Mesendoderm (in vitro differentiated cells): Measurements from ENCODE around the gene RALGAPA2.

Source experiments
- DNase-seq: peaks from one replicate; pipeline ENCODE4 v3.0.0; 2013
- H2AK5ac ChIP-seq: 2 replicates; pipeline ENCODE4 v1.6.1; 2013; ENCODE audit warnings: low read length, inconsistent platforms
- H2BK120ac ChIP-seq: 2 replicates; pipeline ENCODE4 v1.6.1; 2013; ENCODE audit warnings: low read depth, mild to moderate bottlenecking, low read length, moderate library complexity, mixed read lengths
- H2BK15ac ChIP-seq: replicated peaks from 2 replicates; pipeline ENCODE4 v1.6.1; 2013; ENCODE audit warnings: low read depth, mild to moderate bottlenecking, moderate library complexity
- H2BK5ac ChIP-seq: 2 replicates; pipeline ENCODE4 v1.6.1; 2013; ENCODE audit warnings: low read length, inconsistent platforms
- H3K18ac ChIP-seq: 2 replicates; pipeline ENCODE4 v1.6.1; 2013; ENCODE audit warnings: mild to moderate bottlenecking, low read length, mixed read lengths
- H3K23ac ChIP-seq: one replicate; pipeline ENCODE4 v1.6.1; 2013; ENCODE audit warnings: low read length
- H3K27ac ChIP-seq: 2 replicates; pipeline ENCODE4 v1.5.1; 2013; ENCODE audit warnings: low read depth, mild to moderate bottlenecking, inconsistent platforms, low read length, moderate library complexity
- H3K27me3 ChIP-seq: 2 replicates; pipeline ENCODE4 v1.6.1; 2013; ENCODE audit warnings: low read length, control low read depth, mild to moderate bottlenecking, inconsistent platforms; ENCODE audit not compliant: insufficient read depth, poor library complexity
- H3K36me3 ChIP-seq: 2 replicates; pipeline ENCODE4 v1.6.1; 2013; ENCODE audit warnings: low read length, inconsistent platforms; ENCODE audit not compliant: control insufficient read depth, insufficient read depth
- H3K4ac ChIP-seq: one replicate; pipeline ENCODE4 v1.6.1; 2013; ENCODE audit warnings: low read depth, mild to moderate bottlenecking, low read length, moderate library complexity
- H3K4me1 ChIP-seq: 2 replicates; pipeline ENCODE4 v1.6.1; 2013; ENCODE audit warnings: low read depth, low read length, inconsistent platforms; ENCODE audit not compliant: control insufficient read depth
- H3K4me2 ChIP-seq: 2 replicates; pipeline ENCODE4 v1.6.1; 2013; ENCODE audit warnings: low read length
- H3K4me3 ChIP-seq: 2 replicates; pipeline ENCODE4 v1.5.1; 2013; ENCODE audit warnings: mild to moderate bottlenecking, low read length
- H3K56ac ChIP-seq: one replicate; pipeline ENCODE4 v1.6.1; 2013; ENCODE audit warnings: low read length
- H3K79me1 ChIP-seq: 2 replicates; pipeline ENCODE4 v1.6.1; 2013; ENCODE audit warnings: low read length, inconsistent platforms
- H3K79me2 ChIP-seq: 2 replicates; pipeline ENCODE4 v1.6.1; 2013; ENCODE audit warnings: mild to moderate bottlenecking, low read length; ENCODE audit not compliant: control insufficient read depth, insufficient read depth
- H3K9ac ChIP-seq: 2 replicates; pipeline ENCODE4 v1.6.1; 2013; ENCODE audit warnings: low read length, inconsistent platforms
- H4K5ac ChIP-seq: one replicate; pipeline ENCODE4 v1.6.1; 2013; ENCODE audit warnings: low read length
- H4K8ac ChIP-seq: one replicate; pipeline ENCODE4 v1.6.1; 2013; ENCODE audit warnings: low read depth, mild to moderate bottlenecking, control low read depth, low read length, moderate library complexity
- WGBS: extraction: QIAGEN DNeasy Blood & Tissue Kit; methylation state at CpG from one replicate; pipeline ENCODE4 v1.1.7; 2013; ENCODE audit warnings: low lambda C conversion rate, missing lambda C conversion rate; ENCODE audit not compliant: insufficient coverage; ENCODE audit errors: extremely low coverage; 5-methylcytosine and 5-hydroxymethylcytosine counted together

Gene RALGAPA2

DNA sequence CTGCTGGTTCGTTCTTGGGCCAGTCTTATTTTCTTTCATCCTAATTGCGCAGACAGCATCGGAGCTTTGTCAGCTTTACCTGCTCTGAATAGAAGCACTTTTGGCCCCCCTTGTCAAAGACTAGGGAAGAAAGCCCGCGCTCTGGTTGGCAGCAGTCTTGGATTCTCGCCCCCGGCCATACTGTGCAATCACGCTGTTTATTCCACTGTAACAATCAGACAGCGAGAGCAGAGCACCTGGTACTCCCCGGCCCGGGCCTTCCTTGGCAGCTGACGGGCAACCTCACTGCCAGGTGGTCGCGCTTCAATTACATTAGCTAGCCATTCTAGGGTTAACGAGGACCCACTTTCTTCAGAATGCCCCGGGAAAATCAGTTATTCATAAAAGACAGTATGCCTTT is 272.0 kb downstream of the RALGAPA2 start:
- H2BK120ac ChIP-seq: no peak overlapping the region
- no CpG with 5 or more reads among the region's 16 CpGs for WGBS
- H3K4me2 ChIP-seq: no peak overlapping the region
- no peak overlapping the region for H3K4ac ChIP-seq
- no peaks in the 10 kb centered on the region for H3K27me3 ChIP-seq
- H3K4me1 ChIP-seq: no peaks in the 10 kb centered on the region
- DNase-seq: no peak
- no peaks in the 10 kb centered on the region for H3K79me2 ChIP-seq
- H2AK5ac ChIP-seq: no peak overlapping the region
- no peak overlapping the region for H3K27ac ChIP-seq
- no peak overlapping the region for H3K18ac ChIP-seq
- no peak overlapping the region for H2BK5ac ChIP-seq
- no peak overlapping the region for H2BK15ac ChIP-seq
- no peak overlapping the region for H3K4me3 ChIP-seq
- H3K56ac ChIP-seq: no peak overlapping the region
- H4K5ac ChIP-seq: no peak overlapping the region
- no peaks in the 10 kb centered on the region for H3K79me1 ChIP-seq
- no peak overlapping the region for H3K23ac ChIP-seq
- no peak overlapping the region for H3K9ac ChIP-seq
- H4K8ac ChIP-seq: no peak overlapping the region
- H3K36me3 ChIP-seq: no peaks in the 10 kb centered on the region

DNA sequence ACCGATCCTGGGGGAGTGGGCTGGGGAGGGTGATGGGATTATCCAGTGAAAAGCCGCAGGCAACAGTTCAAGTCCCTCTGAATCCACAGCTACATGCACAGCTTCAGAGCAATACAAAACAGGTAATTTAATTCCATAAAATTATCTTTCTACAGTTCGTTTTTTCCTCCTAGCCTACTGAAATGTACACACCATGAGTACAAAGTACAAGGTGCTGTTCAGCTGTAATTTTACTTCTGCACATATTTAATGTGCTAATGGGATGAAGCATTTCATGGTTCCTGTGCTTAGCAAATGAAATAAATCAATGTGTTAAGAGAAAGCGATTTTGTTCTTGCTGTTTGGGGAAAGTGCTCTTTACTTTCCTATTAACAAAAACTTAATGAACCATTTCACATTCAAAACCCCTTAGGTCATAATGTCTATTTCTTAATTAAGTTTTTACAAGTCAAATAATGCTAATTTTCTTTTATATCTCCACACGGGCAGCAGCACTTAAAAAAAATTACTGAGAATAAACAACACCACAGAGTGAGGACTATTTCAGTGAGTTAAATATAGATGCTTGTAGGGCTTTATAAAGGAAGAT is 272.7 kb downstream of the RALGAPA2 start:
- Histone ChIP-seq H3K4me1 (no peaks in the 10 kb centered on the region), H3K27ac (no peak overlapping the region), H3K27me3 (no peaks in the 10 kb centered on the region), H3K56ac (no peak overlapping the region), H4K5ac (no peak overlapping the region), H3K9ac (no peak overlapping the region), H2BK15ac (no peak overlapping the region), H3K79me2 (no peaks in the 10 kb centered on the region), H3K79me1 (no peaks in the 10 kb centered on the region), H2BK120ac (no peak overlapping the region), H3K23ac (no peak overlapping the region), H3K4me2 (no peak overlapping the region), H2BK5ac (no peak overlapping the region), H3K18ac (no peak overlapping the region), H4K8ac (no peak overlapping the region), H3K36me3 (no peaks in the 10 kb centered on the region), H3K4ac (no peak overlapping the region), H3K4me3 (no peak overlapping the region), H2AK5ac (no peak overlapping the region)
- no CpG with 5 or more reads among the region's 5 CpGs for WGBS
- DNase-seq: no peak

DNA sequence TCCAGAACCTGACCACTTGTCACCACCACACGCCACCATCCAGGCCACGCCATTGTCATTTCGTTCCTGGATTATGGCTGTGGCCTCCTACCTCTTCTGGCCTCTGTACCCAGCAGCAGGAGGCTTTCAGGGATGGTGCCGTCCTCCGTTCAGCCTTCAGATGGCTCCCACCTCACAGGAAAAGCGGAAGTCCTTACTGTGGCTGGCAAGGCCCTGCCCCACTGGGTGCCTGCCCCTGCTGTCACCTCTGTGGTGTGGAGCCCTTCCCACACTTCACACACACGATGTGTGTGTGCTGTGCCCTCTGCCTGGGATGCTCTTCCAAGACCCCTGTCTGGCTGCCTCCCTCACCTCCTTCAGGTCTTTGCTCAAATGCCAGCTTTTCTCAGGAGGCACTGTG is 275.1 kb downstream of the RALGAPA2 start:
- no peaks in the 10 kb centered on the region for H3K79me2 ChIP-seq
- no peak overlapping the region for H3K27ac ChIP-seq
- H2BK15ac ChIP-seq: no peak overlapping the region
- H3K36me3 ChIP-seq: no peaks in the 10 kb centered on the region
- H4K8ac ChIP-seq: no peak overlapping the region
- no peak overlapping the region for H3K9ac ChIP-seq
- H2BK120ac ChIP-seq: no peak overlapping the region
- H3K23ac ChIP-seq: no peak overlapping the region
- DNase-seq: no peak
- no peak overlapping the region for H2BK5ac ChIP-seq
- H4K5ac ChIP-seq: no peak overlapping the region
- no peak overlapping the region for H3K4me2 ChIP-seq
- no peak overlapping the region for H3K56ac ChIP-seq
- H3K4ac ChIP-seq: no peak overlapping the region
- H3K27me3 ChIP-seq: no peaks in the 10 kb centered on the region
- WGBS: no CpG with 5 or more reads among the region's 7 CpGs
- H3K4me1 ChIP-seq: no peaks in the 10 kb centered on the region
- H3K79me1 ChIP-seq: no peaks in the 10 kb centered on the region
- no peak overlapping the region for H3K4me3 ChIP-seq
- no peak overlapping the region for H2AK5ac ChIP-seq
- no peak overlapping the region for H3K18ac ChIP-seq

DNA sequence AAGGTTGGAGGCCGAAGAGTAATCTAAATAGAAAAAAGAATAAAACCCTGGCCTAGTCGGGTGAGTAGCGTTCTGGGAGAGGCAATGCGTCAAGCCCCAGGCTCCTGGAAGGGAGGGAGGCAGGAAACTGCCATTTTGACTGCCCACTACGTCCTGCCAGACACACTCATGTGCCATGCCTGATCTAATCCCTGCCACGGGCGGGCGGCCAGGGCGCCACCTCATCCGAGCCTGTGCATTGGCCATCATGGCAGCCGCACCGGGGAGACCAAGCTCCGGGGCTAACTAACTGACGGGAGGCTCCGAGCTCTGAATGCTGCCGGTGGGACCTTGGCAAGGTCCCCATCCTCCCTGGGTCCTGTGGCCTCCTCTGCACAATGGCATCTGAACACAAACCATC is 275.8 kb downstream of the RALGAPA2 start:
- Histone ChIP-seq H3K27ac (no peak overlapping the region), H3K4me3 (no peak overlapping the region), H3K56ac (no peak overlapping the region), H3K23ac (no peak overlapping the region), H3K4me2 (no peak overlapping the region), H3K18ac (no peak overlapping the region), H4K5ac (no peak overlapping the region), H3K4me1 (no peaks in the 10 kb centered on the region), H2BK5ac (no peak overlapping the region), H3K27me3 (no peaks in the 10 kb centered on the region), H3K36me3 (no peaks in the 10 kb centered on the region), H2BK15ac (no peak overlapping the region), H3K79me2 (no peaks in the 10 kb centered on the region), H2BK120ac (no peak overlapping the region), H3K79me1 (no peaks in the 10 kb centered on the region), H3K9ac (no peak overlapping the region), H4K8ac (no peak overlapping the region), H3K4ac (no peak overlapping the region), H2AK5ac (no peak overlapping the region)
- no peak for DNase-seq
- whole genome bisulfite sequencing: no CpG with 5 or more reads among the region's 16 CpGs

DNA sequence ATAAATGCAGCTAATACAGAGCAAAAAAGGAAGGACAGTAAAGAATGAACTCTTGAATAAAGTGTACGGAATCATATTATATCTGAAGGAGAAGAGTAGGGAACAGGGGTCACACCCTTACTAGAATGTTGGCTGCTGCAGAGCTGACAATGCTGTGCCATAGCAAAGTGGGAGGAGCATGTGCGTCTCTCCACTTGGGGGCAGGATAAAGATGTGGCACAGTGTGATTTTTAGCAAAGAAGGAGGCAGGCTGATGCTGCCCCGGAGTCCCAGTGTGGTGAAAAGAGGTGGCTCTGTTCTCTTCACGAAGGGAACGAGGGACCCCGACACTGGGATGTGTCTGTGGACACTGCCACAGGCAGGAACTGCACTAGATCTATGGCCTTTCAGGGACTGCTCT is 277.0 kb downstream of the RALGAPA2 start:
- Histone ChIP-seq H3K18ac (no peak overlapping the region), H2BK15ac (no peak overlapping the region), H2AK5ac (no peak overlapping the region), H3K9ac (no peak overlapping the region), H2BK120ac (no peak overlapping the region), H2BK5ac (no peak overlapping the region), H3K4me3 (no peak overlapping the region), H3K4me1 (no peaks in the 10 kb centered on the region), H3K4ac (no peak overlapping the region), H3K36me3 (no peaks in the 10 kb centered on the region), H4K8ac (no peak overlapping the region), H3K79me1 (no peaks in the 10 kb centered on the region), H3K27ac (no peak overlapping the region), H3K23ac (no peak overlapping the region), H3K79me2 (no peaks in the 10 kb centered on the region), H3K27me3 (no peaks in the 10 kb centered on the region), H3K4me2 (no peak overlapping the region), H3K56ac (no peak overlapping the region), H4K5ac (no peak overlapping the region)
- whole genome bisulfite sequencing: no CpG with 5 or more reads among the region's 6 CpGs
- no peak for DNase-seq

DNA sequence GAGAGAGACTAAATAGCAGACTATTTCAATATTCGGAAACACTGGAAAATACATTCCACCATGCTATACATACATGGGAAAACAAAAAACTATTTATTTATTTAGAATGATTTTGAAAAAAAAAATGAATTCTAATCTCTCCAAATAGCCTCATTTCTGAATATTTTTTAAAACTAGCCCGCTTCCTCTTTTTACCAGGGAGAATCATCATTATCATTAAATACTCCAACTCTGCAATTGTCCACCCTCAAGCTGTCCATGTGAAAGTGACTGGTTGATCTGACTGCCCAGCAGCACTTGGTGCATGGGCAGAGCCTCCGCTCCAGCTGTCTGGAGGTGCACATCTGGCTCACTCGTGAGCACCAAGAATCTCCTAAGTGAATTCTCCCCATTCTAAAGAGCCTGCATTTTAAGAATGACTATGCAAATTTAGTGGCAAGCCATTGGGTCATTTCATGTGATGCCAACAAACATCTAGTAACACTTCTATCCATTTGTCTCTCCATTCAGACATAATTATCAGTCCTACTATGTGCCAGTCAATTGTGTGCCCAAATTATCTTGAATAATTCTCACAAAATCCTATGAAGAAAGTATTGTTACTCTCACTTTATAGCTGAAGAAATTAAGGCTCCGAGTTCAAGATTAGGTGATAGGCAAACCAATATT is 279.7 kb downstream of the RALGAPA2 start:
- Histone ChIP-seq H4K8ac (no peak overlapping the region), H3K4me3 (no peak overlapping the region), H3K56ac (no peak overlapping the region), H4K5ac (no peak overlapping the region), H3K4me1 (no peaks in the 10 kb centered on the region), H3K36me3 (no peaks in the 10 kb centered on the region), H3K23ac (no peak overlapping the region), H3K79me1 (no peaks in the 10 kb centered on the region), H3K27me3 (no peaks in the 10 kb centered on the region), H2BK120ac (no peak overlapping the region), H3K27ac (no peak overlapping the region), H3K4ac (no peak overlapping the region), H3K4me2 (no peak overlapping the region), H3K79me2 (no peaks in the 10 kb centered on the region), H2BK5ac (no peak overlapping the region), H2AK5ac (no peak overlapping the region), H2BK15ac (no peak overlapping the region), H3K9ac (no peak overlapping the region), H3K18ac (no peak overlapping the region)
- no CpG with 5 or more reads among the region's 5 CpGs for WGBS
- DNase-seq: no peak
